SU-DHL-6 (cell line): ENCODE results near the gene CYP2E1.
"Not testable (repeated sequence)": the region's sequence is repeated elsewhere in the genome, so short reads cannot be mapped to it uniquely, and the experiment has no call there.

Experiments used
- H2AFZ ChIP-seq: fragments of 200-600 bp; sonication (generic); 2 replicates; pipeline ENCODE4 v1.6.1; 2014; ENCODE audit warnings: low read depth, mild to moderate bottlenecking, moderate library complexity, mixed read lengths, antibody characterized with exemption, low read length; ENCODE audit not compliant: severe bottlenecking
- H3F3A ChIP-seq: fragments of 200-600 bp; shearing (Covaris generic); 2 replicates; pipeline ENCODE4 v1.6.0; 2016; ENCODE audit warnings: antibody characterized with exemption, mild to moderate bottlenecking; ENCODE audit not compliant: insufficient read depth
- H3K27ac ChIP-seq: fragments of 200-600 bp; sonication (generic); 2 replicates; pipeline ENCODE4 v1.5.1; 2016; ENCODE audit warnings: low read depth, mild to moderate bottlenecking, low read length, moderate library complexity, mixed read lengths
- H3K27me3 ChIP-seq: fragments of 200-600 bp; sonication (generic), shearing (Covaris generic); 2 replicates; pipeline ENCODE4 v1.6.0; 2014; ENCODE audit warnings: mild to moderate bottlenecking, low read length
- H3K36me3 ChIP-seq: fragments of 200-600 bp; sonication (generic); 2 replicates; pipeline ENCODE4 v1.6.1; 2014; ENCODE audit warnings: mild to moderate bottlenecking, low read length, mixed read lengths
- H3K4me2 ChIP-seq: fragments of 300-600, 200-600 bp; shearing (Covaris generic), sonication (generic); 2 replicates; pipeline ENCODE4 v1.6.0; 2014; ENCODE audit warnings: low read length, low read depth, mild to moderate bottlenecking; ENCODE audit not compliant: poor library complexity, severe bottlenecking
- H3K4me3 ChIP-seq: fragments of 200-600 bp; sonication (generic); 2 replicates; pipeline ENCODE4 v1.5.1; 2014; ENCODE audit warnings: antibody characterized with exemption, low read length, mild to moderate bottlenecking, mixed read lengths; ENCODE audit not compliant: insufficient read depth, poor library complexity, severe bottlenecking
- H3K79me2 ChIP-seq: fragments of 200-600 bp; sonication (generic); 2 replicates; pipeline ENCODE4 v1.6.1; 2014; ENCODE audit warnings: mild to moderate bottlenecking, low read length, moderate library complexity; ENCODE audit not compliant: insufficient read depth
- H3K9ac ChIP-seq: fragments of 200-600 bp; sonication (generic); 2 replicates; pipeline ENCODE4 v1.7.0; 2014; ENCODE audit warnings: mild to moderate bottlenecking, low read length
- H3K9me2 ChIP-seq: fragments of 200-600 bp; sonication (generic); replicated peaks from 2 replicates; pipeline ENCODE4 v1.6.1; 2014; ENCODE audit warnings: low read length; ENCODE audit not compliant: insufficient read depth
- H3K9me3 ChIP-seq: fragments of 200-600 bp; sonication (generic); 2 replicates; pipeline ENCODE4 v1.6.1; 2014; ENCODE audit warnings: low read length, mixed read lengths; ENCODE audit not compliant: insufficient read depth
- H4K20me1 ChIP-seq: fragments of 200-600 bp; sonication (generic); 2 replicates; pipeline ENCODE4 v1.6.1; 2014; ENCODE audit warnings: low read depth, mild to moderate bottlenecking, antibody characterized with exemption, low read length, moderate library complexity, mixed read lengths
- EZH2phosphoT487 ChIP-seq: fragments of 200-600 bp; sonication (generic), shearing (Covaris generic); conservative IDR thresholded peaks from 2 replicates; pipeline ENCODE4 v1.6.1; 2018; ENCODE audit warnings: mild to moderate bottlenecking, antibody characterized with exemption, low read length, moderate library complexity, mixed read lengths
- TF ChIP-seq, protein P1 (sequence below): fragments of 200-600 bp; sonication (generic); IDR thresholded peaks from one replicate; pipeline ENCODE4 v1.5.1; 2017; ENCODE audit warnings: antibody characterized with exemption, mild to moderate bottlenecking, low read length, moderate library complexity; ENCODE audit not compliant: insufficient read depth, poor library complexity, severe bottlenecking

Gene CYP2E1

DNA sequence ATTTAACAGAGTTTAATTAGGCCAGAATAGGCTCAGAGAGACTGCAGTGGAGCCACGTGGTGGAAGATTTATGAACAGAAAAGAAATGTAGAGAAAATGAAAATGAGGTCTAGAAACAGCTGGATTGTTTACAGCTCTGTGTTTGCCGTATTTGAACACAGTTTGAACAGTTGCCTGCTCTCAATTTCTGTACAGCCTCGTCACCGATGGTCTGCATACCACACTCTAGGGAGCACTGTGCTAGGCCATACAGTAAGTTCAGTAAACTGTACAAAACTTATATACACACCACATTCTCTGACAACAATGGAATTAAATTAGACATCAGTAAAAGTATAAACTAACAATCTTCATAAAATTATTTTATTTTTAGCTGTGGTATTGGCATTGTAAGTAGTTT, 11.1 kb upstream of the CYP2E1 start:
- Histone ChIP-seq H3K79me2 (no peaks in the 10 kb centered on the region), H3K4me2 (no peak overlapping the region), H3K27ac (no peak overlapping the region), H3K9me3 (no peaks in the 10 kb centered on the region), H4K20me1 (no peaks in the 10 kb centered on the region), H2AFZ (no peak overlapping the region), H3K36me3 (no peaks in the 10 kb centered on the region), H3F3A (no peaks in the 10 kb centered on the region), H3K4me3 (no peak overlapping the region), H3K9ac (no peak overlapping the region), H3K9me2 (no peaks in the 10 kb centered on the region), H3K27me3 (no peaks in the 10 kb centered on the region)
- TF ChIP-seq, protein P1, sequence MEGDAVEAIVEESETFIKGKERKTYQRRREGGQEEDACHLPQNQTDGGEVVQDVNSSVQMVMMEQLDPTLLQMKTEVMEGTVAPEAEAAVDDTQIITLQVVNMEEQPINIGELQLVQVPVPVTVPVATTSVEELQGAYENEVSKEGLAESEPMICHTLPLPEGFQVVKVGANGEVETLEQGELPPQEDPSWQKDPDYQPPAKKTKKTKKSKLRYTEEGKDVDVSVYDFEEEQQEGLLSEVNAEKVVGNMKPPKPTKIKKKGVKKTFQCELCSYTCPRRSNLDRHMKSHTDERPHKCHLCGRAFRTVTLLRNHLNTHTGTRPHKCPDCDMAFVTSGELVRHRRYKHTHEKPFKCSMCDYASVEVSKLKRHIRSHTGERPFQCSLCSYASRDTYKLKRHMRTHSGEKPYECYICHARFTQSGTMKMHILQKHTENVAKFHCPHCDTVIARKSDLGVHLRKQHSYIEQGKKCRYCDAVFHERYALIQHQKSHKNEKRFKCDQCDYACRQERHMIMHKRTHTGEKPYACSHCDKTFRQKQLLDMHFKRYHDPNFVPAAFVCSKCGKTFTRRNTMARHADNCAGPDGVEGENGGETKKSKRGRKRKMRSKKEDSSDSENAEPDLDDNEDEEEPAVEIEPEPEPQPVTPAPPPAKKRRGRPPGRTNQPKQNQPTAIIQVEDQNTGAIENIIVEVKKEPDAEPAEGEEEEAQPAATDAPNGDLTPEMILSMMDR = no peak
- TF ChIP-seq EZH2phosphoT487 = no peak

- H3K36me3 ChIP-seq, H3K4me2 ChIP-seq, H3K27me3 ChIP-seq, H3K9me2 ChIP-seq, H2AFZ ChIP-seq, H3K9ac ChIP-seq, H3F3A ChIP-seq, H3K4me3 ChIP-seq, H3K79me2 ChIP-seq, H4K20me1 ChIP-seq, H3K9me3 ChIP-seq, H3K27ac ChIP-seq: not testable (repeated sequence)
Measured at GRCh38 chr10:133518517-133518916, 8.6 kb upstream of the CYP2E1 start.

DNA sequence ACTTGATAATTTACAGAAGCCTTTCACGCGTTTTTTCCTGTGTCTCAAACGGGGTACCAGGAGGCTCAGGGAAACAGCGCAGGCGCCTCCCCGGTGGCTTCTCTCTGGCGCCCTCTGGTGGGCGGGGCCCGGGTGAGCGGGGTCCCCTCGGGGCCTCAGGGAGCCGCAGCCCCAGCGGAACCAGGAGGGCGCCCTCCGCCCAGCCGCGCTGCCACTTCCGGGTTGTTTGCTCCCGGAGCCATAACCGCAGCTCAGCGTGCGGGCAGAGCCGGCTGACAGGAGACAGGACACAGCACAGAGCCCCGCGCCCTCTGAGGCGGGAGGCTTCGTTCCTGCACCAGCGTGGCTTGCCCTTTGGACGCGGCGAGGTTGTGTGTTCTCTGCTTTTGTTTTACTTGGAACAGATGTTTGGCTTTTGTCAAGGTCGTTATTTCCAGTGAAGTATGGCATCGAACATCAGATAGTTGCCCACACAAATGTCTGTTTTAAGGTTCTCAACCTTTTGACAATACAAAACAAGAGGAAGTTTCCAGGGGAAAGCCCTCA, 6.9 kb upstream of the CYP2E1 start:
- no peaks in the 10 kb centered on the region for H3F3A ChIP-seq
- H3K9ac ChIP-seq = peak overlapping the region; percentile 59
- no peaks in the 10 kb centered on the region for H3K9me3 ChIP-seq
- H3K27me3 ChIP-seq = no peaks in the 10 kb centered on the region; the same call in 1 of the 2 replicates
- peak overlapping the region; percentile 53 for H3K4me3 ChIP-seq
- peak overlapping the region; percentile 82 for H3K4me2 ChIP-seq
- peak overlapping the region; percentile 100 for H2AFZ ChIP-seq
- no peaks in the 10 kb centered on the region for H3K9me2 ChIP-seq
- H3K79me2 ChIP-seq = no peaks in the 10 kb centered on the region
- H3K27ac ChIP-seq = no peak overlapping the region
- no peak for TF ChIP-seq EZH2phosphoT487
- TF ChIP-seq, protein P1 = peak; percentile 94
- H3K36me3 ChIP-seq = no peaks in the 10 kb centered on the region
- no peaks in the 10 kb centered on the region for H4K20me1 ChIP-seq

GRCh38 chr10:133523631-133524203, 3.4 kb upstream of the CYP2E1 start:
- TF ChIP-seq, protein P1 = no peak
- no peak for TF ChIP-seq EZH2phosphoT487
- H3K36me3 ChIP-seq = no peaks in the 10 kb centered on the region
- H3F3A ChIP-seq = no peaks in the 10 kb centered on the region
- no peaks in the 10 kb centered on the region for H3K79me2 ChIP-seq
- no peak overlapping the region for H3K27ac ChIP-seq
- no peak overlapping the region for H3K4me2 ChIP-seq
- no peak overlapping the region for H3K9ac ChIP-seq
- no peak overlapping the region for H2AFZ ChIP-seq
- no peak overlapping the region for H3K4me3 ChIP-seq
- no peaks in the 10 kb centered on the region for H4K20me1 ChIP-seq
- H3K9me3 ChIP-seq = no peaks in the 10 kb centered on the region
- H3K27me3 ChIP-seq = no peaks in the 10 kb centered on the region; the same call in 1 of the 2 replicates
- H3K9me2 ChIP-seq = no peaks in the 10 kb centered on the region
